DOHH2 (cell line): ENCODE data around the gene IL2RA.

ENCODE experiments used
- EZH2phosphoT487 ChIP-seq: fragments of 200-600 bp; sonication (generic); IDR thresholded peaks from 2 replicates; pipeline ENCODE4 v1.6.1; 2017; ENCODE audit warnings: borderline replicate concordance, mild to moderate bottlenecking, antibody characterized with exemption, low read length, moderate library complexity, mixed read lengths
- TF ChIP-seq, protein P1 (sequence below): fragments of 200-600 bp; sonication (generic); IDR thresholded peaks from one replicate; pipeline ENCODE4 v1.5.1; 2014; ENCODE audit warnings: antibody characterized with exemption, mild to moderate bottlenecking, low read depth, low read length; ENCODE audit not compliant: poor library complexity, severe bottlenecking

DNA sequence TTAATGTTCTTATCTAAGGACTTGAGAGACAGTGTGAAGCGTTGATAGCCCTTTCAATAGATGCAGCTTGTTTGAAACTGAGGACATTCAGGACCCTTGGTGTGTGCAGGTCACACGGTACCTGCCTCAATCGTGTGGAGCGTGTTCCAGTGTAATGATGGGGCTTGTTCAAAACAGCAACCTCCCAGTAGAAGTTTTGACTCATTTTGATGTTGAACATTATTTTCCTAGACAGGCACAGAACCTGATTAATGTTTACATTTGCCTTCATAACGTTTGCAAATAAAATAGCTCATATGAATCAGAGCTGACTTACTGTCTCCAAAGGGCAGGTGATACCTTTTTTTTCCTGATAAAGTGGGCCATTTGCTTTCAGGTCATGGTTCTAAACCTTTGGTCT lies 48.0 kb upstream of the IL2RA start:
- TF ChIP-seq, protein P1, sequence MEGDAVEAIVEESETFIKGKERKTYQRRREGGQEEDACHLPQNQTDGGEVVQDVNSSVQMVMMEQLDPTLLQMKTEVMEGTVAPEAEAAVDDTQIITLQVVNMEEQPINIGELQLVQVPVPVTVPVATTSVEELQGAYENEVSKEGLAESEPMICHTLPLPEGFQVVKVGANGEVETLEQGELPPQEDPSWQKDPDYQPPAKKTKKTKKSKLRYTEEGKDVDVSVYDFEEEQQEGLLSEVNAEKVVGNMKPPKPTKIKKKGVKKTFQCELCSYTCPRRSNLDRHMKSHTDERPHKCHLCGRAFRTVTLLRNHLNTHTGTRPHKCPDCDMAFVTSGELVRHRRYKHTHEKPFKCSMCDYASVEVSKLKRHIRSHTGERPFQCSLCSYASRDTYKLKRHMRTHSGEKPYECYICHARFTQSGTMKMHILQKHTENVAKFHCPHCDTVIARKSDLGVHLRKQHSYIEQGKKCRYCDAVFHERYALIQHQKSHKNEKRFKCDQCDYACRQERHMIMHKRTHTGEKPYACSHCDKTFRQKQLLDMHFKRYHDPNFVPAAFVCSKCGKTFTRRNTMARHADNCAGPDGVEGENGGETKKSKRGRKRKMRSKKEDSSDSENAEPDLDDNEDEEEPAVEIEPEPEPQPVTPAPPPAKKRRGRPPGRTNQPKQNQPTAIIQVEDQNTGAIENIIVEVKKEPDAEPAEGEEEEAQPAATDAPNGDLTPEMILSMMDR = no peak
- no peak for TF ChIP-seq EZH2phosphoT487
